CD4-positive, alpha-beta T cell treated with Interleukin-4 for 4 hours (primary cell): Measurements from ENCODE around the gene PRSS53.

Source experiments
- DNase-seq: peaks from one replicate; pipeline ENCODE4 v3.0.0-alpha.2; 2020

Gene PRSS53

GRCh38 chr16:31093132-31093703, 4.5 kb upstream of the PRSS53 start:
- no peak for DNase-seq

GRCh38 chr16:31092330-31092729, 3.6 kb upstream of the PRSS53 start:
- no peak for DNase-seq

- no peak for DNase-seq
These were observed 1.8 kb upstream of the PRSS53 start for GRCh38 chr16:31090540-31090939.

- no peak for DNase-seq
These were observed 456 bp upstream of the PRSS53 start for GRCh38 chr16:31089199-31089598.

- no peak for DNase-seq
These were observed 772 bp downstream of the PRSS53 start for GRCh38 chr16:31087971-31088370.

GRCh38 chr16:31087481-31087880, 1.3 kb downstream of the PRSS53 start:
- no peak for DNase-seq

- DNase-seq = no peak
These were observed 2.2 kb downstream of the PRSS53 start for GRCh38 chr16:31086629-31086906.

GRCh38 chr16:31085873-31086628, 2.7 kb downstream of the PRSS53 start:
- DNase-seq = no peak

- DNase-seq = no peak
These were observed 3.3 kb downstream of the PRSS53 start for GRCh38 chr16:31085411-31085810.

GRCh38 chr16:31084584-31085302, 4.0 kb downstream of the PRSS53 start:
- DNase-seq = no peak

GRCh38 chr16:31083981-31084380, 4.8 kb downstream of the PRSS53 start:
- DNase-seq = no peak

- no peak for DNase-seq
These were observed 5.2 kb downstream of the PRSS53 start for GRCh38 chr16:31083556-31083955.

GRCh38 chr16:31083081-31083480, 5.7 kb downstream of the PRSS53 start:
- DNase-seq = no peak

- DNase-seq = no peak
These were observed 6.2 kb downstream of the PRSS53 start for GRCh38 chr16:31082368-31083045.

GRCh38 chr16:31081428-31082351, 7.1 kb downstream of the PRSS53 start:
- DNase-seq = no peak

GRCh38 chr16:31080756-31081419, 7.9 kb downstream of the PRSS53 start:
- no peak for DNase-seq

- DNase-seq = no peak
These were observed 8.6 kb downstream of the PRSS53 start for GRCh38 chr16:31080035-31080629.

GRCh38 chr16:31079342-31079944, 9.3 kb downstream of the PRSS53 start:
- no peak for DNase-seq

- DNase-seq = no peak
These were observed 10.0 kb downstream of the PRSS53 start for GRCh38 chr16:31078597-31079341.

- DNase-seq = no peak
These were observed 10.9 kb downstream of the PRSS53 start for GRCh38 chr16:31077592-31078396.
